ENCODE measurements around the gene HSPB3. TPM values are rescaled to one million over a fixed set of nuclear protein-coding genes. Genes with fewer than 3 reads are reported as not detected.

HSPB3 gene
- total and polyA plus RNA-seq, 2 of the 8 experiments (the other 6 are each of a cell fraction or from before 2014, with no cell fraction given), result not detected

DNA sequence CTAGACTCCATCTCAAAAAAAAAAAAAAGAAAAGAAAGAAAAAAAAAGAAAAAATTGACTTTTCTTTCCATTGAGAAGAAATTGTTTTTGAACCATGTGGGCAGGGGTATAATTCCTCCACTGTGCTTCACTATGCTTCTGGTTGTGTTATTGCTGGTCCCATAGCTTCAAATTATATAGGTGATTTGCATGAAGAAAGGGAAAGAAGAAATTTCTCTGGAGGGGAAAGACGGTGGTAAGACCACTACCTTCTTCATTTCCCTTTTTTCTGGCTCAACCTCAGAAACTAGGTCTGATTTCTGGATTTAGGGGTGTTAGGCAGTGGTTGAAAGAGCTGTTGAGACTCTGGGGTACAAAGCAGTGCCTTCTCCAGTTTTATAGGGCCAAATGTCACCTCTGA lies 29.3 kb upstream of the HSPB3 start:
- ChIA-PET CTCF (ENCODE audit: partially characterized antibody) (interaction anchor here (0.7 to 2.0 kb wide), 10 partner anchors 10 to 605 kb away, joined by 3 to 10 read pairs (median 5); no protein-coding TSS in a partner anchor), POLR2A (ENCODE audit: partially characterized antibody) (interaction anchor here (1.9 kb wide), 1 partner anchor 116 kb away, joined by 5 read pairs; the partner anchor contains the start of gene ARL15)
- no peak for FAIRE-seq
- Histone ChIP-seq H2BK5ac (ENCODE audit: low read depth, low read length) (no peak overlapping the region), H2AFZ (ENCODE audit: low read length) (no peak overlapping the region), H3K4ac (replicated peaks; ENCODE audit: insufficient read length, low read depth, low read length) (no peak overlapping the region), H2BK15ac (ENCODE audit: low read length) (no peak overlapping the region), H2BK12ac (ENCODE audit: low read depth, low read length) (no peak overlapping the region), H4K91ac (replicated peaks; ENCODE audit: insufficient read length, low read length) (no peak overlapping the region), H3K27ac (ENCODE audit: low read depth, low read length) (no peak overlapping the region), H3K4me2 (ENCODE audit: insufficient read depth in 1 of 2, low read depth in 2 of 2, low read length in 2 of 2) (no peak overlapping the region), H3K9me3 (ENCODE audit: insufficient read depth in 2 of 2, low read depth in 1 of 2, low read length in 1 of 2) (no peaks in the 10 kb centered on the region), H3K56ac (replicated peaks; ENCODE audit: insufficient read length, low read depth, low read length) (no peak overlapping the region), H3K9ac (replicated peaks in 1 of 4; ENCODE audit: extremely low read depth in 1 of 4, low read depth in 3 of 4, low read length in 3 of 4) (no peak overlapping the region), H3K79me2 (ENCODE audit: control insufficient read depth in 1 of 2, insufficient read depth in 2 of 2, low read length in 2 of 2) (no peaks in the 10 kb centered on the region), H2BK20ac (ENCODE audit: low read length) (no peak overlapping the region), H2BK120ac (replicated peaks; ENCODE audit: low read depth, low read length) (no peak overlapping the region), H3K27me3 (replicated peaks in 1 of 4; ENCODE audit: control insufficient read depth in 3 of 4, extremely low read depth in 1 of 4, insufficient read depth in 3 of 4, low read length in 3 of 4) (no peaks in the 10 kb centered on the region), H3K14ac (ENCODE audit: insufficient read length) (no peak overlapping the region), H3K4me1 (replicated peaks in 1 of 4; ENCODE audit: control insufficient read depth in 3 of 4, insufficient read depth in 4 of 4, low read length in 3 of 4) (no peaks in the 10 kb centered on the region), H4K20me1 (replicated peaks in 1 of 2; ENCODE audit: control insufficient read depth in 1 of 2, insufficient read depth in 2 of 2, low read length in 2 of 2) (no peaks in the 10 kb centered on the region), H4K8ac (ENCODE audit: extremely low read depth, insufficient read depth, low read length) (no peak overlapping the region), H3K79me1 (ENCODE audit: low read depth, low read length) (no peaks in the 10 kb centered on the region), H3K18ac (ENCODE audit: extremely low read depth, low read length) (no peak overlapping the region), H3K23me2 (ENCODE audit: low read depth, low read length) (no peaks in the 10 kb centered on the region), H3K4me3 (ENCODE audit: extremely low read depth in 1 of 4, insufficient read depth in 2 of 4, low read depth in 3 of 4, low read length in 4 of 4) (no peak overlapping the region), H3K23ac (ENCODE audit: insufficient read length) (no peak overlapping the region), H4K5ac (ENCODE audit: insufficient read length, low read depth, low read length) (no peak overlapping the region), H3K36me3 (ENCODE audit: control insufficient read depth in 2 of 4, insufficient read depth in 4 of 4, low read length in 3 of 4) (no peaks in the 10 kb centered on the region), H2AK5ac (ENCODE audit: low read depth, low read length) (no peak overlapping the region)
- TF ChIP-seq JUND (IDR thresholded peaks at IDR 0.05; ENCODE audit: low read length), result no peak
- TF ChIP-seq ATF2 (IDR thresholded peaks at IDR 0.05; ENCODE audit: low read length), result no peak
- no peak for TF ChIP-seq SIX5 (IDR thresholded peaks at IDR 0.05; ENCODE audit: low read depth, low read length)
- TF ChIP-seq BRCA1 (IDR thresholded peaks at IDR 0.05; ENCODE audit: low read depth, low read length), result no peak
- TF ChIP-seq CEBPB (IDR thresholded peaks at IDR 0.05; ENCODE audit: low read depth, low read length), result no peak
- no peak for DNase-seq (ENCODE audit: low read depth in 1 of 2, low spot score in 2 of 2)
- 86% methylated on average over 1 of the region's 1 CpG; no CpG with 5 or more reads in 1 of the 2 experiments for WGBS, 2 experiments (ENCODE audit: extremely low coverage in 1 of 2, insufficient coverage in 1 of 2, insufficient read length in 1 of 2, insufficient replicate concordance in 2 of 2, low coverage in 1 of 2, low lambda C conversion rate in 2 of 2, missing lambda C conversion rate in 1 of 2)

All from H1 (cell line).